Measurements from ENCODE around the gene ENPP6. TPM values are rescaled to one million over a fixed set of nuclear protein-coding genes. Genes with fewer than 3 reads are reported as not detected.
"Not testable (repeated sequence)": the region's sequence is repeated elsewhere in the genome, so short reads cannot be mapped to it uniquely, and the experiment has no call there.

ENPP6 gene
- total RNA-seq, 1 donor from 2014 or later: not detected

- Mint-ChIP-seq H3K4me3 (ENCODE audit: unreplicated experiment) (no peak overlapping the region), H3K36me3 (ENCODE audit: unreplicated experiment) (no peaks in the 10 kb centered on the region), H3K27me3 (ENCODE audit: unreplicated experiment) (no peaks in the 10 kb centered on the region), H3K27ac (ENCODE audit: unreplicated experiment) (no peak overlapping the region), H3K9me3 (ENCODE audit: unreplicated experiment) (peaks cover 2% of the 10 kb centered on the region), H3K4me1 (ENCODE audit: unreplicated experiment) (no peaks in the 10 kb centered on the region)
- DNase-seq (ENCODE audit: extremely low spot score, unreplicated experiment): no peak
- TF ChIP-seq, protein P1, sequence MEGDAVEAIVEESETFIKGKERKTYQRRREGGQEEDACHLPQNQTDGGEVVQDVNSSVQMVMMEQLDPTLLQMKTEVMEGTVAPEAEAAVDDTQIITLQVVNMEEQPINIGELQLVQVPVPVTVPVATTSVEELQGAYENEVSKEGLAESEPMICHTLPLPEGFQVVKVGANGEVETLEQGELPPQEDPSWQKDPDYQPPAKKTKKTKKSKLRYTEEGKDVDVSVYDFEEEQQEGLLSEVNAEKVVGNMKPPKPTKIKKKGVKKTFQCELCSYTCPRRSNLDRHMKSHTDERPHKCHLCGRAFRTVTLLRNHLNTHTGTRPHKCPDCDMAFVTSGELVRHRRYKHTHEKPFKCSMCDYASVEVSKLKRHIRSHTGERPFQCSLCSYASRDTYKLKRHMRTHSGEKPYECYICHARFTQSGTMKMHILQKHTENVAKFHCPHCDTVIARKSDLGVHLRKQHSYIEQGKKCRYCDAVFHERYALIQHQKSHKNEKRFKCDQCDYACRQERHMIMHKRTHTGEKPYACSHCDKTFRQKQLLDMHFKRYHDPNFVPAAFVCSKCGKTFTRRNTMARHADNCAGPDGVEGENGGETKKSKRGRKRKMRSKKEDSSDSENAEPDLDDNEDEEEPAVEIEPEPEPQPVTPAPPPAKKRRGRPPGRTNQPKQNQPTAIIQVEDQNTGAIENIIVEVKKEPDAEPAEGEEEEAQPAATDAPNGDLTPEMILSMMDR (IDR thresholded peaks at IDR 0.05): no peak
Measured at GRCh38 chr4:184143770-184144564, 73.7 kb downstream of the ENPP6 start.

GRCh38 chr4:184142121-184143000, 75.3 kb downstream of the ENPP6 start:
- DNase-seq (ENCODE audit: extremely low spot score, unreplicated experiment): no peak
- Mint-ChIP-seq H3K4me1 (ENCODE audit: unreplicated experiment) (no peaks in the 10 kb centered on the region), H3K27ac (ENCODE audit: unreplicated experiment) (no peak overlapping the region)

GRCh38 chr4:184140901-184141300, 76.8 kb downstream of the ENPP6 start:
- H3K4me3 Mint-ChIP-seq (ENCODE audit: unreplicated experiment); H3K27ac Mint-ChIP-seq (ENCODE audit: unreplicated experiment); H3K4me1 Mint-ChIP-seq (ENCODE audit: unreplicated experiment); H3K36me3 Mint-ChIP-seq (ENCODE audit: unreplicated experiment); DNase-seq (ENCODE audit: extremely low spot score, unreplicated experiment); H3K27me3 Mint-ChIP-seq (ENCODE audit: unreplicated experiment): not testable (repeated sequence)
- H3K9me3 Mint-ChIP-seq (ENCODE audit: unreplicated experiment): peaks cover 16% of the 10 kb centered on the region

More at GRCh38 chr4:184142121-184143000, 75.3 kb downstream of the ENPP6 start:
- Mint-ChIP-seq H3K9me3 (ENCODE audit: unreplicated experiment) (peaks cover 8% of the 10 kb centered on the region), H3K4me3 (ENCODE audit: unreplicated experiment) (no peak overlapping the region), H3K27me3 (ENCODE audit: unreplicated experiment) (no peaks in the 10 kb centered on the region), H3K36me3 (ENCODE audit: unreplicated experiment) (no peaks in the 10 kb centered on the region)
- TF ChIP-seq, protein P1 (IDR thresholded peaks at IDR 0.05): no peak

DNA sequence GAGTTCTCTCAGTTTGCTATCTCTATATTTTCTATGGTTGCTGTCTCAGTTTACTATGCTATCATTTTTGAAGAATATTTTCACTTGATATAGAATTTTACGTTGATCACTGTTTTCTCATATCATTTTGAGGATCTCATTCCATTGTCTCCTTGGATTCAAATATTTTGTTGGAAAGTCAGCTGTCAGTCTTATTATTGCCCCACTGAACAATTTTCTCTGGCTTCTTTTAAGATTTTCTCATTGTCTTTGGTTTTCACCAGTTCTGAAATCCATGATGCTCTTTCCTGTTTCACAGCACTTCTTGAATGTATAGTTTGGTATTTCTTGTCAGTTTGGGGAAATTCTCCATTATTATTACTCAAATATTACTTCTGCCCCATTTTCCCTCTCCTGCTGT, 81.1 kb downstream of the ENPP6 start:
- no peaks in the 10 kb centered on the region for H3K27me3 Mint-ChIP-seq (ENCODE audit: unreplicated experiment)
- no peaks in the 10 kb centered on the region for H3K4me1 Mint-ChIP-seq (ENCODE audit: unreplicated experiment)
- TF ChIP-seq, protein P1 (IDR thresholded peaks at IDR 0.05): no peak
- H3K27ac Mint-ChIP-seq (ENCODE audit: unreplicated experiment): no peak overlapping the region
- H3K9me3 Mint-ChIP-seq (ENCODE audit: unreplicated experiment): peaks cover 16% of the 10 kb centered on the region
- no peak overlapping the region for H3K4me3 Mint-ChIP-seq (ENCODE audit: unreplicated experiment)
- no peak for DNase-seq (ENCODE audit: extremely low spot score, unreplicated experiment)
- H3K36me3 Mint-ChIP-seq (ENCODE audit: unreplicated experiment): no peaks in the 10 kb centered on the region

DNA sequence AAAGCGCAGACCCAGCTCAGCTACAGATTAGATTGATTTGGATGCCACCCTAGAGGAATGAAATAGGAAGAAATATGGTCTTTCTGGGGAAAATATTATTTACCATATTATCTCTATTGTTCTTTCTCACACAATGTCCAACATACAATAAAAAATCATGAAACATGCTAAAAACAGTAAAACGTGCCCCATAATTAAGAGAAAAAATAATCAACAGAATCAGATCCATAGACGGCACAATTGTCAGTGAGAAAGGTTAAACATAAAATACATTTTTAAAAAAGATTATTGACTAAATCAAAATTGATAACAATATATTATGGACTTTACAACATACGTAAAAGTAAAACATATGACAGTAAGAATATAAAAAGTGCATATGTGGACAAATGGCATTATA, 90.9 kb downstream of the ENPP6 start:
- Mint-ChIP-seq H3K27ac (ENCODE audit: unreplicated experiment) (no peak overlapping the region), H3K27me3 (ENCODE audit: unreplicated experiment) (peaks cover 3% of the 10 kb centered on the region), H3K4me1 (ENCODE audit: unreplicated experiment) (no peaks in the 10 kb centered on the region), H3K36me3 (ENCODE audit: unreplicated experiment) (no peaks in the 10 kb centered on the region), H3K4me3 (ENCODE audit: unreplicated experiment) (no peak overlapping the region), H3K9me3 (ENCODE audit: unreplicated experiment) (no peaks in the 10 kb centered on the region)
- no peak for DNase-seq (ENCODE audit: extremely low spot score, unreplicated experiment)
- TF ChIP-seq, protein P1 (IDR thresholded peaks at IDR 0.05): no peak

Measured in osteocyte (in vitro differentiated cells).